DMS 273 (cell line): ENCODE data around the gene ADAMTS14.

Experiments
- DNase-seq: peaks from one replicate; lab custom pipeline; 2025; ENCODE audit not compliant: unreplicated experiment; lab: John Stamatoyannopoulos, UW

ADAMTS14 gene

GRCh38 chr10:70726909-70727495 lies 54.7 kb downstream of the ADAMTS14 start:
- no peak for DNase-seq

- peak; percentile 34 for DNase-seq
These were observed 56.0 kb downstream of the ADAMTS14 start for GRCh38 chr10:70728328-70728727.

GRCh38 chr10:70729763-70730357 lies 57.6 kb downstream of the ADAMTS14 start:
- peak; percentile 95 for DNase-seq

- no peak for DNase-seq
These were observed 58.6 kb downstream of the ADAMTS14 start for GRCh38 chr10:70730955-70731354.

- no peak for DNase-seq
These were observed 60.3 kb downstream of the ADAMTS14 start for GRCh38 chr10:70732569-70732968.

GRCh38 chr10:70733051-70733450 lies 60.7 kb downstream of the ADAMTS14 start:
- DNase-seq, result no peak

GRCh38 chr10:70735161-70735560 lies 62.9 kb downstream of the ADAMTS14 start:
- no peak for DNase-seq

GRCh38 chr10:70736525-70736924 lies 64.2 kb downstream of the ADAMTS14 start:
- no peak for DNase-seq

- no peak for DNase-seq
These were observed 64.9 kb downstream of the ADAMTS14 start for GRCh38 chr10:70737250-70737649.

GRCh38 chr10:70738006-70738760 lies 65.9 kb downstream of the ADAMTS14 start:
- peak; percentile 5 for DNase-seq

- no peak for DNase-seq
These were observed 66.4 kb downstream of the ADAMTS14 start for GRCh38 chr10:70738761-70739121.

- no peak for DNase-seq
These were observed 68.3 kb downstream of the ADAMTS14 start for GRCh38 chr10:70740406-70741288.

GRCh38 chr10:70742537-70743429 lies 70.5 kb downstream of the ADAMTS14 start:
- no peak for DNase-seq

- DNase-seq, result no peak
These were observed 71.1 kb downstream of the ADAMTS14 start for GRCh38 chr10:70743430-70743788.

GRCh38 chr10:70743879-70744278 lies 71.6 kb downstream of the ADAMTS14 start:
- DNase-seq, result no peak

GRCh38 chr10:70744617-70745143 lies 72.4 kb downstream of the ADAMTS14 start:
- no peak for DNase-seq

GRCh38 chr10:70745555-70745954 lies 73.2 kb downstream of the ADAMTS14 start:
- DNase-seq, result no peak

- no peak for DNase-seq
These were observed 75.1 kb downstream of the ADAMTS14 start for GRCh38 chr10:70747192-70747965.

GRCh38 chr10:70748305-70748704 lies 76.0 kb downstream of the ADAMTS14 start:
- DNase-seq, result no peak
